GM19238 (cell line): ENCODE measurements around the gene KLRD1.
"Not testable (repeated sequence)": the region's sequence is repeated elsewhere in the genome, so short reads cannot be mapped to it uniquely, and the experiment has no call there.

ENCODE experiments used
- DNase-seq: peaks from one replicate; pipeline ENCODE4 v3.0.0; 2011; ENCODE audit warnings: low spot score; ENCODE audit not compliant: insufficient read length

The KLRD1 gene

GRCh38 chr12:10307630-10308029, at the start of gene KLRD1:
TSS of gene KLRD1 (plus strand) at chr12:10307870. CDS start at chr12:10308078, 208 bp downstream.
- no peak for DNase-seq

DNA sequence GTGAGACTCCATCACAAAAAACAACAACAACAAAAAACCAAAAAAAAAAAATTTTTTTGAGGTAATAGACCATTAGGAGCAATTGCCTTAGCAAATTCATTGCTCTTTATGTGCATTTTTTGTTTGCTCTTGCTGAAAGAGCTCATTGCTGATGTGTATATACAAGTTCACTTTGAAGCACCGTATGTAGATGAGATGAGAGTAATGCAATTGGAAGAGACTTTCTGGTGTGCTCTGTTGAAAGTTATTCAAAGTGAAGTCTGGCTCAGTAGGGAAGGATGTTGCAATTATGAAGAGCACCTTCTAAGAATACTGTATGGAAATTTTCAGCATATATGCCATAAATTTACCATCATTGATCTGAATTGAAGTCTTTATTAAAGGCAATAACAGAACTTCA, 46.7 kb upstream of the KLRD1 start:
- no peak for DNase-seq

- no peak for DNase-seq
Measured at GRCh38 chr12:10268037-10268436, 39.6 kb upstream of the KLRD1 start.

DNA sequence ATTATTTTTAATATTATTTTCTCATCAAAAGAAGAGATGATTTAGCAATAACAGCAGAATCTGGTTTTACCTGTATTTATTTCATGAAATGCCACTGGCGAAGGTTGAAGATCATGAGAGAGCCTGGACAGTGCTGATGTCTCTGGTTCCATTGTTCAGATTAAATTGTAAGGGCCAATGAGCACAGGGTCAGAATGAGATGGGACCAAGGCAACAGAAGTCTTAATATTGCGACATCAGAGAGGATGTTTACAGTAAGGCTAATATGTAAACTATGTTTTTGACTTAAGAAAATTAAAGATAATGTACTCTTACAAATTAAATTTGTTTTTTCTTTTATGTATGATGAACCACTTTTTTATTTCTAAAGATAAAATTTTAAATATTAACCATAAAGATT, 35.2 kb upstream of the KLRD1 start:
- DNase-seq, result no peak

- DNase-seq, result no peak
Measured at GRCh38 chr12:10276774-10277173, 30.9 kb upstream of the KLRD1 start.

GRCh38 chr12:10278104-10278503, 29.6 kb upstream of the KLRD1 start:
- DNase-seq, result no peak

- DNase-seq, result no peak
Measured at GRCh38 chr12:10279937-10280336, 27.7 kb upstream of the KLRD1 start.

DNA sequence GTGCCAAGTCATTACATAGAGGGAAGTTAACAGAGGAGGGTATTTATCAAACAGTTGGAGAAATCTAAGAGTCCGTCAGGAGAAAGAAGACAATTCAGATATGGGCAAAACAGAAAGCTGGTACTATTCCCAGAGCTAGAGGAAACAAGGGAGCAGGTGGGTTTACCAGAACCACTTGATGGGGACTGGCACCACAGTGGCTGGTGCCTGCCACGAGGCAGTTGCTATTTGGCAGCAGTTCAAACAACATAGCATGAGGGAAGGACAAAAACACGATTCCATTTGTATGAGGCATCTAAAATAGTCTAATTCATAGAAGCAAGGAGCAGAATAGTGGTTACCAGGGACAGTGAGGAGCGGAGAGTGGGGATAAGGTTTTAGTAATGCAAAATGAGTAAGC, 24.6 kb upstream of the KLRD1 start:
- no peak for DNase-seq

DNA sequence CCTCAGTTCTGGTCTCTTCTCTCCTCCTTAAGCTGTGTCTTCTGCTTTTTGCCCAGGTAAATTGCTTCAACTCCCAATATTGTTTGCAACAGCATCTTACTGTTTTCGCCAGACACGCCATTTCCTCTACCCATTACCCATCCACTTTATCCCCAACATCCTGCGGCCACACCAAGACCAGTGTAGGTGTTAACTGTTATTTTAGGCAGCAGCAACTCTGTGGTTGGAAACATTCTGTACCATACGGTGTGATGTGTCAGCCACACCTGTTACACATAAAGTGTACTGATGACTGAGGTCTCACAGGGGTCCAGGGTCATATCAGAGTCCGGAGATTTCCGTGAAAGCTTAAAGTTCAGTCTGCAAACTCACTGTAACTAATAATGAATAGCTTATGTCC, 21.8 kb upstream of the KLRD1 start:
- no peak for DNase-seq

DNA sequence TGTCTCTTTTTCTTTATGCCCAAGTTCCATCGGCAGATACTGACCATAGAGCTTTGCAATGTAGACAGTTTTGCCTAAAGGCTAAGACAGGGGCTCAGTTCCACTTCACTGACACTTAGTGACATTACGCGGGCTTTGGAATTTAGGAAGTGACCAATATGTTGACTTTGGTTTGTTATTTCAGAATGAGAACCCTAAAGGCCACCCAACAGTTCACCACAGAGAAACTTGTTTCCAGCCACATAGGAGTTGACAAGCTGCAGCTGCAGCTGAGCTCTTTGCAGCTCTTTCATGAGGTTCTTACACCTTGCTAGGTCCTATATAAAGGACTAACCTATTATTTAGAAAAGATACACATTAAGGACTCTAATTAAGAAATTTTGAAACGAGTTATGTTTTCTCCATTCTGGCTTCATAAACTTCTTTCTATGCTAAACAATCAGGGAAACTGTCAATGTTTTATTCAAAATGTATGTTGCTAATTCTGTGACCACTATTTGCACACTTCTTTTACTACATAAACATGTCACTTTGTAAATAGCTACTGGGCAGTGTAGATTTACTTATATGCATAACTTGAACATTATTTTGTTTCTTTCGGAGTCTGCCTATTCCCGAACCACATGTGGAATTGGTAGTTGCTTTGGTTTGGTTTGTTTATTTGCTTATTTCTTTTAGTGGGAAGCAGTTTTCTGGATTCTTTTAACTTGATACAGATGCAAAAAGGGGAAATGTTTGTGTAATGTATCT, 18.5 kb upstream of the KLRD1 start:
- no peak for DNase-seq

GRCh38 chr12:10291030-10291429, 16.6 kb upstream of the KLRD1 start:
- DNase-seq, result no peak

DNA sequence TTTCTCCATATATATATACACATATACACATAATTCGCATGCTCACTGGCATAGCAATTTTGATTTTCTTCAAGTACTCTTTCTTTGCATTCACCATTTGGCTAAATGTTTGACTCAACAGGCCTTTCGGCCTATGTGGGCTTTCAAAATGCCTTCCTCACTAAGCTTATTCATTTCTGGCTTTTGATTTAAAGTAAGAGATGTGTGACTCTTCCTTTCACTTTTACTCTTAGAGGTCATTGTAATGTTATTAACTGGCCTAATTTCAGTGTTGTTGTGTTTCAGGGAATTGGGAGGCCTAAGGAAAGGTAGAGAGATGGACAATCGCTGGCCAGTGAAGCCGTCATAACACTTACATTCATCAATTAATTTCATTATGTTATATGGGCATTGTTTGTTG, 14.5 kb upstream of the KLRD1 start:
- no peak for DNase-seq

DNA sequence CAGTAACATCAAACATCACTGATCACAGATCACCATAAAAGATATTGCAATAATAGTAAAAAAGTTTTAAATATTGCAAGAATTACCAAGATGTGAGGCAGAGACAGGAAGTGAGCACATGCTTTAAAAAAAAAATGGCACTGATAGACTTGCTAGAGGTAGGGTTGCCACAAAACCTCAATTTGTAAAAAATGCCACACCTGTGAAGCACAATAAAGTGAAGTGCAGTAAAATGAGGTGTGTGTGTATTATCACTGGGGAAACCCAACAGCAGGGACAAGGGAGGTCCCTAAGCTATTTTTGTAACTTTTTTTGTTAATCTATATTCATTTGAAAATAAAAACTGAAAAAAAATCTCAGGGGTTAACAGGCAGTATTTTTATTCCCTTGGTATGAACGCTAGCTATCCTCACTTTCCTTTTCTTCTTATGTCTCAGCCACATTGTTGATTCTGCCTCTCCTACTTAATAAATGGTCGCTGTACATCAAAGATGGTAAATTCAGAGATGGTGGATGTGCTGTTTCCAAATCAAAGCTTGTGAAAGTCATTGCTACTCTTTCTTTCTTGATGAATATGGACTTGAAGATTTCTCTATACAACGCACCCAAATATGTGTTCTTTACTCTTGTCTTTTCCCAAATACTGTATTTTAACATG, 14.0 kb upstream of the KLRD1 start:
- DNase-seq, result no peak

DNA sequence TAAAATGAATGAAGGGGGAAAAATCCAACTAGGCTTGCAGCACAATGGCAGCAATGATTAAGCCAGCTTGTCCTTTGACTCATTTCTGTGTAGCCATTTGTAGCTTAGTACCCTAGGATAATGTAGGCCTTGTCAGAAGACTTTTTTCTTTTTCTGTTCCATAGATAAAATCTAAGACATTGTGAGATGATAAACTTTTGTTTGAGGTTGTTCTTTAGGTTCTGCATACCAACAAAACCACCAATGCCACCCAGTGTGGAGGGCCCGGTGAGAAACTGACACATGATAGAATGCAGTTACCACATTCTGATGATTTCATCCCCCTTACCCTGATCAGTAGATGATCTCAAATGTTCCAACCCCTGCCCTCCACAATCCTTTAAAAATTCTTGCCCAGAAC, 6.6 kb upstream of the KLRD1 start:
- DNase-seq, result no peak

GRCh38 chr12:10304161-10304574, 3.5 kb upstream of the KLRD1 start:
- no peak for DNase-seq

DNA sequence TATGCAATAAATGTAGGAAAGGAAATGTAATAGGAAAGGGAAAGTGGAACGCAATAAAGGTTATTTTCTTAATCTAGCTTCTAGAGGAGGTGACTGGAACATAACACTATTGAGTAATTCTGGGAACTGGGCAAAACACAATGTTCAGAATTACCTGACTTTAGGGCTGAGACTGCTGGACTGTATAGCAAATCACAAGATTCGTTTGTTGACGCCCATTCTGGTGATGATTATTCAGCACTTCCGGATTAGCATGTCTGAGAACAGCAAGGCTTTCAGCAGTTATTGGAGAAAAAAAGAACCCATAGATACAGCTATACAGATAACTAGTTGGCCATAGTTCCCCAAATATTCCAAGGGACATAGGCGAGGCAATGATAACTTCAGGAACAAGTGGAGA, 2.3 kb upstream of the KLRD1 start:
- DNase-seq, result no peak

GRCh38 chr12:10310926-10311720, 3.5 kb downstream of the KLRD1 start:
- DNase-seq, result no peak

- DNase-seq, result no peak
Measured at GRCh38 chr12:10319388-10319787, 11.7 kb downstream of the KLRD1 start.

GRCh38 chr12:10320643-10321042, 13.0 kb downstream of the KLRD1 start:
- DNase-seq, result no peak

- DNase-seq, result not testable (repeated sequence)
Measured at GRCh38 chr12:10328691-10329090, 21.0 kb downstream of the KLRD1 start.

DNA sequence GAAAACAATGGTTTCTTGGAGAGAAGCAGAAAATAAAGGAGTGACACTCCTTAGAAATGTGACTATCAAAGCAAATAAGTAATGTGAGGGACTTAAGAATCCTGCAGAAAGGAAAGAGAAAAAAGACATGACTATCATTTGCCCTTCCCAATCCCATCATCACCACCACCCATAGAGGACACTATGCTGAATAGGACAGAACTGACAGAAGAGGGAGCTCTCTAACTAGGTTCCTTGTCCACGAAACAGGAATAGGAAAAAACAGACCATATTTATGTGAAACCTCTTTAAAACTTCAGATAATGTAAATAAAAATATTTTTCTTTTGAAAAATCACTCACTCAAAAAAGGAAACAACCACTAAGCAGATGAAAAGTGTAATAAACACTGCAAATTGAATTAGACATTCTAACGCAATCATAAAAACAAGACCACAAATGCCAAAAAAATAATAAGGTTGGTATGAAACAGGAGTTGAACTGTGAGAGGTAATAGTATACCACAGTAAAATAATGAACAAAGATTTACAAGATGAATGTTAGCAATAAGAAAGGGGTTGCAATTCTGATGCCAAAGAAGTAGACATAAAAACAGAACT, 24.1 kb downstream of the KLRD1 start:
- DNase-seq, result no peak

DNA sequence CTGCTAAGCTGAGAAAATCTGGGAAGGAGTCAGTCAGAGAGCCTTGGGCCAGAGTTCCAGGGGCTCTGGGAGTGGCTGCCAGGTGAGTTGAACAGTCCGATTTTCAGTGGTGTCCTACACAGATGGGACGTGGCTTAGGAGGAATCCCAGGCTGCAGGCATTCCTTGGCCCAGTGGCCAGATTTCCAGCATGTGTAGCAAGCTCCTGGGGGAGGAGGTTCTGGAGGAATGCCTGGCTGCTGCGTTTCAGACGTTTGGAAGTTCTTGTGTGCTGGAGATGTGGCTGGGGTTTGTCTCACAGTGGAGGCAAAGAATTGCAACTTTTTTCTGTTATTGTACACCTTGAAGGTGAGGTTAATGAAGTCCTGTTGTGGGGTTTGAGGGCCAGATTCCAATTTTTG, 28.5 kb downstream of the KLRD1 start:
- not testable (repeated sequence) for DNase-seq
